ENCODE measurements around the gene SORBS1. TPM values are rescaled to one million over a fixed set of nuclear protein-coding genes. Genes with fewer than 3 reads are reported as not detected.
"Not testable (repeated sequence)": the region's sequence is repeated elsewhere in the genome, so short reads cannot be mapped to it uniquely, and the experiment has no call there.

SORBS1 gene
- total RNA-seq, 2 experiments from 2014 or later = 0.58 to 0.90 TPM

DNA sequence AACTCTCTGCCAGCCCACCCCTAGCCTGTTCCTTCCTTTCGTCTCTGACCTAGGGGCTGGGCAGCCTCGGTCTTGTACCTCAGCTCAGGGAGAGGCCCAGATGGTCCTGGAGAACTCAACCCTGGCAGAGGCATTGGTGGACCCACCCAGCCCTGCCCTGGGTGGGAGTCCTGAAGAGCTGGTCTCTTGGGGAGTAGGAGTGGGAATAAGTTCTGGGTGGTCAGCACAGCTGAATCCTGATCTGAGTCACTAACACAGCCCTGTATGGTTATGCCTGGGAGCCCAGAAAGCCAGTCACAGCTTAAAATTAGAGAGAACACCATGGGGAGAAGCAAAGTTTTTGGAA lies 84.0 kb downstream of the SORBS1 start:
- POLR2A ChIA-PET = no interaction called here
- Mint-ChIP-seq H3K27me3 (no peaks in the 10 kb centered on the region), H3K36me3 (ENCODE audit: low read depth) (no peaks in the 10 kb centered on the region), H3K27ac (no peak overlapping the region), H3K9me3 (no peaks in the 10 kb centered on the region), H3K4me3 (no peak overlapping the region), H3K4me1 (no peaks in the 10 kb centered on the region)
- DNase-seq = no peak
- CTCF ChIA-PET = no interaction called here

DNA sequence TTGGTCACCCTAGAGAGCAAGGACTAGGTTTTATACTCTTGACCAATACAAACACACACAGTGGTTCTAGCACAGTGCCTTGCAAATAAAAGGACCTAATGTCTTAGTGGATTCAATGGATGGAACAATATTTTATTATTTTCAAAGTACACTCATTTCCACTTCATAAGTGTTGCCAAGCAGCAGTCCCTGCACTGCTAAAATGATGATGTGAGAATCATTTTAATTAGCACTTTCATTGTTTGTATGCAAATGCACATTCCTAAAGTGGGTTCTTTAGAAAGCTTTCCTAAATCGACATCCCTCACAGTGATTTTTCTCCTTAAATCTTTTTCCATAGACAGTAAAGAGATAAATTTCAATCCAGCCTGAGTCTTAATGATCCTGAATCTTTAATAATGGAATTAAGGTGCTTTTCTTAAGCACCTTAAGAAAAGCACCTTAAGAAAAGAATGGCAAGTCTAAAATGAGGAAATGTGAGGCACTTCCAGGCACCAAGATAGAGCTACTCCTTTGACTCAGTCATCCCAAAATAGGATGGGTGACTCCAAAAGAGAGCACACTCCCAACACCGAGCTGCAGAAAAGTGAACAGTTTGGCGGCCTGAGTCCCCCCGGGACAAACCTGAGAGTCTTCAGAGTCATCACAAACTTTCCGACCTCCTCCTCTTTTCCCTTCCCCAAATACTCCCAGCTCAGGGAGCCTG lies 84.5 kb downstream of the SORBS1 start:
- Mint-ChIP-seq H3K4me3 (no peak overlapping the region), H3K27me3 (no peaks in the 10 kb centered on the region), H3K9me3 (no peaks in the 10 kb centered on the region), H3K4me1 (no peaks in the 10 kb centered on the region), H3K36me3 (ENCODE audit: low read depth) (no peaks in the 10 kb centered on the region), H3K27ac (no peak overlapping the region)
- ChIA-PET CTCF (no interaction called here), POLR2A (no interaction called here)
- DNase-seq = no peak

DNA sequence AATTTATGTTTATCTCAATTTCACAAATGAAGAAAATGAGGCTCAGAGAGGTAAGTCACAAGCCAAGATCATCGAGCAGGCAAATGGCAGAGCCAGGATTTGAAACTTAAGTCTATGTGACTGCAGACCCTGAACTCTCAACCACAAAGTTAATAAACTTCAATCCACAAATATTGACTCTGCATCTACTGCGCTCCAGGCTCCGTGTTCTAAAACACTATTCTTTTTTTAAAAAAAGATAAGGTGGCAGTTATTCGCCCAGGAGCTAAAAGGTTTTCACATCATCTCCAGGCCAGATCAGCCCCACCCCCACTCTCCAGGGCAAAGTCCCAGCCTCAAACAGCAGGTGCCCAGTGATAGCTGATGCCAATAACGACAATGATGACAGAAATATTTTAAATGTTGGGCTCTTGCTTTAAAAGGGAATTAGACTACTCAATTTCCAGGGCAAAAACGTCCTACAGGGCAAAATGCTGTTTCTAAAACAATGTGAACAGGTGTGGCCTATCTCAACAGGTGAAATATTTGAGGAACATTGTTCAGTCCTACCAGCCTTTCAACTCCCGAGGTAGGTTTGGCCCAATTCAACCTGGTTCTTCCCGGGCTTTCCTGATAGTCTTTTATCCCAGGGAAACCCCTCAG lies 85.2 kb downstream of the SORBS1 start:
- H3K9me3 Mint-ChIP-seq = no peaks in the 10 kb centered on the region
- H3K27me3 Mint-ChIP-seq = no peaks in the 10 kb centered on the region
- H3K4me1 Mint-ChIP-seq = no peaks in the 10 kb centered on the region
- POLR2A ChIA-PET = no interaction called here
- H3K27ac Mint-ChIP-seq = no peak overlapping the region
- DNase-seq = no peak
- CTCF ChIA-PET = no interaction called here
- no peaks in the 10 kb centered on the region for H3K36me3 Mint-ChIP-seq (ENCODE audit: low read depth)
- no peak overlapping the region for H3K4me3 Mint-ChIP-seq

DNA sequence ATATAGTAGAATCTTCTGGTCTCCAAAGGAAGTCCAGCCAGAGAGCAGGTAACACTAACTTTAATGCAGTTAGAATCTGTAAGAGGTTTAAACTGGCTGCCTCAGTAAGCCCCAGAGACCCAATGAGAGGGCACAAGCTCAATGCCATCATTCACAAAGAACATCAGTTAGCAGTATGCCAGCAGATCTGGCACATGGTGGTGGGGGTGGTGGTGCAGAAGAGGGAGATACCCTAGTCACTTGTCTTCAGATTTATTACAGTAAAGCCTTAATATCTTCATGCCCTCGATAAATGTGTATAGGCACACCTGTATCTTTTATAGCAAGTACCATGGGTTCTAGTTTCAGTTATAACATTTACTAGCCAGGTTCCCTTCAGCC lies 86.2 kb downstream of the SORBS1 start:
- ChIA-PET CTCF (no interaction called here), POLR2A (no interaction called here)
- H3K4me3 Mint-ChIP-seq = no peak overlapping the region
- no peaks in the 10 kb centered on the region for H3K36me3 Mint-ChIP-seq (ENCODE audit: low read depth)
- peaks cover 2% of the 10 kb centered on the region for H3K27me3 Mint-ChIP-seq
- H3K9me3 Mint-ChIP-seq = no peaks in the 10 kb centered on the region
- H3K27ac Mint-ChIP-seq = no peak overlapping the region
- DNase-seq = no peak
- no peaks in the 10 kb centered on the region for H3K4me1 Mint-ChIP-seq

DNA sequence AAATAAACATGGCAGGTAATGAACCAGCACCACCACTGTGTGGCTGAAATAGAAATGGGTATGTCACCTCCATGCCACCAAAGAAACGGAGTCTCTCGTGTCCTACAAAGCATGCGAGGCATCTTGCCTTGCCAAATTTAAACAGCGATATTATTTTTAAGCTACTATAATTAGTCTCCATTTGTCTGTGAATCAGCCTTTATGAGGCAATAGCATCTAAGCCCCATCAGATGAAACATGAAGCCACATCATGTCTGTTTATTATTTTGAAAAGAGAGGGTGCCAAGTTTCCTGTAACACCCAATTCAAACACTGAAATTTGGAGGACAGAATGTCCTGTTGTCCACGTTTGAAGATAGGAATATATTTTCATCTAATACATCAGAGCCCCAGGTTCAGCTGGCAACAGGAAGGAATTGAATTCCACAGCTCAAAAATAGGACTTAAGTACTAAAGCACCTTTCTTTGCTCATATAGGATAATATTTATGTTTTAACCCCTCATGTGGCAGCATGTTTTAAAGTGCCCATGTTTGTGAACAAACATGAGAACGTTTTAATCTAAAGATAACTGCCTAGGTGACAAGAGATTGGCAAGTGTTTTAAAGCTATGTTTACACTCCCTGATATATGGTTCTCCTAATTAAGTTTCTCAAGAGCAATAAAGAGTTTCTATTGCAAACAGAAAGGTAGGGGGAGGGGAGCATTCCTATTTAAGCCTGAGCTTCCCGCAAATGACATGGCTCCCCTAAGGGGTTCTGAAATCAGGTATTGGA lies 86.8 kb downstream of the SORBS1 start:
- POLR2A ChIA-PET = no interaction called here
- H3K4me3 Mint-ChIP-seq = no peak overlapping the region

DNA sequence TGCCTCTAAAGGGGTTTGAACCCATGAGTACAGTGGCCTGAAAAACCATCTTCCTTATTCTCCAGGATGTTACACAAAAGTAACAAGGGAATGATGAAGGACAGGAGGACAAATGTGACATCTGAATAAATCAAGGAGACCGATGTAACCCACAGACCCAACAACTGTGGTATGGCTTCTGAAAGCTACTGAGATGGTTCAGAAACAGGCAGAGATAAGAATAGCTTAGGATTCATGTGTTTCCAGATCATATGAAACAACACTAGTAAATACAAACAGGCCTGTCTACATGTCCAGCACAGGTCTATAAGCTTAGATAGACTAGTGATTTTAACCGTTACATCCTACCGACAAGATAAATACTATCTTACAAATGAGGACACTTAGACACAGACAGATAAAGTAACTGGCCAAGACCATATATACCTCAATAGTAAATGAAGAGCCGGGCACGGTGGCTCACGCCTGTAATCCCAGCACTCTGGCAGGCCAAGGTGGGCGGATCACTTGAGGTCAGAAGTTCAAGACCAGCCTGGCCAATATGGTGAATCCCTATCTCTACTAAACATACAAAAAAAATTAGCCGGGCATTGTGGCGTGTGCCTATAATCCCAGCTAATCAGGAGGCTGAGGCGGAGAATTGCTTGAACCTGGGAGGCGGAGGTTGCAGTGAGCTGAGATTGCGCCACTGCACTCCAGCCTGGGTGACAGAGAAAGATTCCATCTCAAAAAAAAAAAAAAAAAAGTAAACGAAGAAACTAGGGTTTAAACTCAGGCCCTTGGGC lies 88.7 kb downstream of the SORBS1 start:
- H3K4me3 Mint-ChIP-seq = no peak overlapping the region
- peaks cover 7% of the 10 kb centered on the region for H3K27me3 Mint-ChIP-seq
- H3K9me3 Mint-ChIP-seq = no peaks in the 10 kb centered on the region
- no peak overlapping the region for H3K27ac Mint-ChIP-seq
- POLR2A ChIA-PET = no interaction called here
- no peaks in the 10 kb centered on the region for H3K4me1 Mint-ChIP-seq
- no peaks in the 10 kb centered on the region for H3K36me3 Mint-ChIP-seq (ENCODE audit: low read depth)
- CTCF ChIA-PET = no interaction called here
- DNase-seq = no peak

More for the DNA sequence above, 86.8 kb downstream of the SORBS1 start:
- CTCF ChIA-PET = no interaction called here
- Mint-ChIP-seq H3K4me1 (no peaks in the 10 kb centered on the region), H3K9me3 (no peaks in the 10 kb centered on the region), H3K36me3 (ENCODE audit: low read depth) (no peaks in the 10 kb centered on the region), H3K27me3 (peaks cover 2% of the 10 kb centered on the region), H3K27ac (no peak overlapping the region)
- no peak for DNase-seq

DNA sequence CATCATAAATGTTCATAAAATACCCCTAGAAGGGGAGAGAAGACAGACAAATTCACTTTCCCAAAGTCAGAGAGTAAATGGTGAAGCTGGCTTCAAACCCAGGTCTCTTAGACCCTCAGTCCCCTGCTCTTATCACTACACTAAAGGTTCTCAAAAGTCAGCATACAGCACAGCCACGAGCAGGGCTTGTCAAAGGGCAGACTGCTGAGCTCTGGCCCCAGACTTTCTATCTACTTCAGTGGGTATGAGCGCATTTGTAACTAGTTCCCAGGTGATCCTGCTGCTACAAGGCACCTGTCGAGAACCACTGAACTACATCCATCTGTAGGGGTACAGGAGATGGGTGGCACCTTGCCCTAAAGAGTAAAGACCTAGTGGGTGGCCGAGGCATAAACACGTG lies 91.5 kb downstream of the SORBS1 start:
- H3K4me3 Mint-ChIP-seq = no peak overlapping the region
- peaks cover 9% of the 10 kb centered on the region for H3K27me3 Mint-ChIP-seq
- CTCF ChIA-PET = no interaction called here
- H3K9me3 Mint-ChIP-seq = no peaks in the 10 kb centered on the region
- no peak for DNase-seq
- POLR2A ChIA-PET = no interaction called here
- no peaks in the 10 kb centered on the region for H3K36me3 Mint-ChIP-seq (ENCODE audit: low read depth)
- H3K4me1 Mint-ChIP-seq = no peaks in the 10 kb centered on the region
- H3K27ac Mint-ChIP-seq = no peak overlapping the region

DNA sequence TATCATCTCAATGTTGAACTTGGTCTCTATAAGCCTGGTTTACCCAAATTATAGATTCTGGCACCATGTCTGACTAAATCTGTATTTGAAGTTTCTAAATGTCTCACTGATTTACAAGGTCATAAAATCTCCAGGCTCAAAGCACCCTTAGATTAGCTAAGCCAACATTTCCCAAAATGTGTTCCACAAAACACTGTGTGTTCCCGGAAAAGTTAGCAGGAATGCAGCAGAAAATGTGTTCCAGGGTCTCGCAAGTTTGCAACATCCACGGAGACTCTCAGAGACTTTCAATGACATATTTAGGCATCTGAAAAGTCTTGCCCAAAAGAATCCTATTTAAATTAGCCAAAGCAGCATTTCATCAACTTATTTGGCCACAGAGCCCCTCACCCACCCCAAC lies 91.9 kb downstream of the SORBS1 start:
- Mint-ChIP-seq H3K36me3 (ENCODE audit: low read depth) (no peaks in the 10 kb centered on the region), H3K4me3 (no peak overlapping the region), H3K9me3 (no peaks in the 10 kb centered on the region), H3K27ac (no peak overlapping the region), H3K4me1 (no peaks in the 10 kb centered on the region), H3K27me3 (peaks cover 11% of the 10 kb centered on the region)
- ChIA-PET POLR2A (no interaction called here), CTCF (no interaction called here)
- no peak for DNase-seq

DNA sequence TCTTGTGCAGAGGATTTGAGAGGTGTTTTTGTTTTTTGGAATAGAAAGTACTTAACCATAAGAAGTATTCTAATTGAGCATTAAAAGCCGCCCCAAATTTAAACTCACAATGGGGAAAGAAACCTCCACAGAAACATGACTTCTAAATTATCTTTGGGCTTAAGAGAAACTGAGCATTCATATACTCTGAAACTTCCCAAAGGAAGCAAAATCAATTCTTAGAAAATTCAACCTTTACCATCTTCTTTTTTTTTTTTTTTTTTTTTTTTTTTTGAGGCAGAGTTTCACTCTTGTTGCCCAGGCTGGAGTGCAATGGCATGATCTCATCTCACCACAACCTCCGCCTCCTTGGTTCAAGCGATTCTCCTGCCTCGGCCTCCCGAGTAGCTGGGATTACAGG lies 93.5 kb downstream of the SORBS1 start:
- H3K4me1 Mint-ChIP-seq; DNase-seq; H3K9me3 Mint-ChIP-seq; POLR2A ChIA-PET; H3K27ac Mint-ChIP-seq; H3K4me3 Mint-ChIP-seq; CTCF ChIA-PET; H3K36me3 Mint-ChIP-seq (ENCODE audit: low read depth): not testable (repeated sequence)
- peaks cover 14% of the 10 kb centered on the region for H3K27me3 Mint-ChIP-seq

DNA sequence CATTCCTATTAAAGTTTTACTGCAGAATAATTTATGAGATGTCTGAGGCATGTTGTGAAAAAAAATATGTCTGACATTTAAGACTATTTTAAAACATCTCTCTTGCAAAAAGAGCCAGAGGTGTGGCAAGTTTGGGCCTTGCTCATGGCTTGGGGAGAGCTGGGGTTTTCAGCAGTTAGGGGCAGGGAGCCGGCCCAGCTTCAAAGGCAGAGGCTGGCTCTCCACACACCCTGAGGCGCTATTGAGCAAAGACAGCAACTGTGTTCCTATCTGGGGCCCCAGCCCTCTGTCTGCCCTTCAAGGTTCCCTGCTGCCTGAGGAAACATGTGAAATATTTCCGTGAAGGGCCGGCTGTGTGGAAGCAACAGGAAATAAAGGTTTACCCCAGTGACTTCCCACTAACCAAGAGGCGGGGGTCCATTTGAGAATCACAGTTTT lies 94.0 kb downstream of the SORBS1 start:
- Mint-ChIP-seq H3K27me3 (peaks cover 18% of the 10 kb centered on the region), H3K4me3 (no peak overlapping the region), H3K36me3 (ENCODE audit: low read depth) (no peaks in the 10 kb centered on the region), H3K27ac (no peak overlapping the region), H3K9me3 (no peaks in the 10 kb centered on the region), H3K4me1 (no peaks in the 10 kb centered on the region)
- ChIA-PET POLR2A (no interaction called here), CTCF (no interaction called here)
- DNase-seq = no peak

DNA sequence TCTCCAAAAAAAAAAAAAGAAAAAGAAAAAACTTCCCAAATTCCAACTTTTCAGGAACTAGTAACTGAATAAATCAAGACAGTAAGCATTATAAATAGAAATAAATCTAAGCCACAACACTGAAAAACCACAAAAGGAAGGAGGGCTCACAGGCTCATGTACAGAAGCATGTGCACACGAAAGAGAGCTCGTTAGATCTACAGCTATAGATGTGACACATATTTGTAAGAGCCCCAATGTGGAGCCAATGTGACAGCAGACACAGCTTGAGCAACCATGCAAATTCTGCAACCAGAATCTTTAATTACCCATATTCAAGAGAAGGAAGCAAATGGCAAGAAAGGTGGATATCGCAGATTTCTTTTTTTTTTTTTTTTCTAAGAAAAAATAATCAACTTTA lies 94.7 kb downstream of the SORBS1 start:
- POLR2A ChIA-PET = no interaction called here
- CTCF ChIA-PET = interaction anchor here (0.7 kb wide), 1 partner anchor 46 kb away, joined by 3 read pairs; no protein-coding TSS in a partner anchor
- Mint-ChIP-seq H3K27ac (no peak overlapping the region), H3K36me3 (ENCODE audit: low read depth) (no peaks in the 10 kb centered on the region), H3K4me1 (no peaks in the 10 kb centered on the region), H3K27me3 (peaks cover 18% of the 10 kb centered on the region), H3K9me3 (no peaks in the 10 kb centered on the region), H3K4me3 (no peak overlapping the region)
- DNase-seq = no peak

DNA sequence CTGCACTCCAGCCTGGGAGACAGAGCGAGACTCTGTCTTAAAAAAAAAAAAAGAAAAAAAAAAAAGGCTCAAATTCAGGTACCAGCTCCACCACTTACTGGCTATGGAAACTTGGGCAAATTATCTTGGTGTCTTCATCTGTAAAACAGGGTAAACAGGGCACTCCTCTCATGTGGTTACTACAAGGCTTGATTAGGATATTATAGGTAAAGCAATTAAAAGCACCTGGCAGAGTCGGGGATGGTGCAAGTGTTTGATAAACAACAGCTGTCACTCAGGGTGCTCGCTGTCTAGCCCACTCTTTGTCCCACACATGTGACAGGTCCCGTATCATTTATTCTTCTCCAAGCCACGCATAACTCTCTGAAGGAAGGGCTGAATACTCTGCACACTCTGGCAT lies 96.9 kb downstream of the SORBS1 start:
- ChIA-PET CTCF (no interaction called here), POLR2A (no interaction called here)
- H3K36me3 Mint-ChIP-seq (ENCODE audit: low read depth) = no peaks in the 10 kb centered on the region

More for the DNA sequence above, 96.9 kb downstream of the SORBS1 start:
- no peak for DNase-seq
- H3K9me3 Mint-ChIP-seq = no peaks in the 10 kb centered on the region
- no peak overlapping the region for H3K4me3 Mint-ChIP-seq
- H3K27ac Mint-ChIP-seq = no peak overlapping the region
- peaks cover 26% of the 10 kb centered on the region for H3K27me3 Mint-ChIP-seq
- H3K4me1 Mint-ChIP-seq = no peaks in the 10 kb centered on the region

All from activated CD4-positive, alpha-beta memory T cell treated with anti-CD3 and anti-CD28 coated beads, Interleukin-2, amount 10 ng/mL, durations not matched to agents 7 days and 5 days (primary cell).